LNCAP (cell line): Measurements from ENCODE around the gene ZFR.

Source experiments
- TF ChIP-seq, protein P1 (sequence below): fragments of 450-650 bp; IDR thresholded peaks from 2 replicates; pipeline ENCODE4 v1.5.1; 2017; ENCODE audit warnings: mild to moderate bottlenecking

The ZFR gene

DNA sequence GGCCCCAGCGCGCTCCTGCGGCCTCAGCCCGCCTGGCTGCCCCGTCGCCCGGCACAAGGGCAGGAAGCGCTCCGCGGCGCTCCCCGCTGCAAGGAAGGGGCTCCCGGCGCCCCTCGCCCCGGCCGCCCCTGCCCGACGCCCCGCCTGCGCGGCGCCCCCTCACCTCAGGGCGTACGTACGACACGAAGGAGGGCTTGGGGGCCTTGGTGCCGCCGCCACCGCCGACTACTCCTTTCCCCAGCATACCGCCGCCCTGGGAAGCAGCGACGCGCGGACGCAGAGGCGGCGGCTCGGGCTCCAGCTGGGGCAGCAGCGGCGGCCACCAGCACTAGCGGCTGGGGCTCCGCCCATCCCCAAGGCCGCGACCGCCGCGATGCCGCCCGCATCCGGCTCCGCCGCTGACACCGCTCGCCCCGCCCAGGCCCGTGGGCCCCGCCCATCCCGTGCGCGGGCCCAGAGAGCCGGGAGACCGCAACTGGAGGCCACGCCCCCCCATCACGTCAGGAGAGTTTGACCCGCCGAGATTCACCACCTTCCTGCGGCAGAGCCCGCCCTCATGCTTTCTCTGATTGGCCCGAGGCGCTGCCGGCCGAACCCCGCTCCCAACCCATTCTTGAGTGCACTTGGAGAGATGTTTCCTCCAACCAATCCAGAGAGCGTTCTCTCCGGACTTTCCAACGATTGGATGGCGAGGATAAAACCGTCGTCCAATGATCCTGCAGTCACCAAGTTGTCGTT, 131.8 kb downstream of the ZFR start, which contains the start of gene MTMR12:
Gene MTMR12, minus strand, starts transcription at position 345 of the 738 bp plus-strand sequence. Its CDS starts 101 bp downstream, at position 244.
- TF ChIP-seq, protein P1, sequence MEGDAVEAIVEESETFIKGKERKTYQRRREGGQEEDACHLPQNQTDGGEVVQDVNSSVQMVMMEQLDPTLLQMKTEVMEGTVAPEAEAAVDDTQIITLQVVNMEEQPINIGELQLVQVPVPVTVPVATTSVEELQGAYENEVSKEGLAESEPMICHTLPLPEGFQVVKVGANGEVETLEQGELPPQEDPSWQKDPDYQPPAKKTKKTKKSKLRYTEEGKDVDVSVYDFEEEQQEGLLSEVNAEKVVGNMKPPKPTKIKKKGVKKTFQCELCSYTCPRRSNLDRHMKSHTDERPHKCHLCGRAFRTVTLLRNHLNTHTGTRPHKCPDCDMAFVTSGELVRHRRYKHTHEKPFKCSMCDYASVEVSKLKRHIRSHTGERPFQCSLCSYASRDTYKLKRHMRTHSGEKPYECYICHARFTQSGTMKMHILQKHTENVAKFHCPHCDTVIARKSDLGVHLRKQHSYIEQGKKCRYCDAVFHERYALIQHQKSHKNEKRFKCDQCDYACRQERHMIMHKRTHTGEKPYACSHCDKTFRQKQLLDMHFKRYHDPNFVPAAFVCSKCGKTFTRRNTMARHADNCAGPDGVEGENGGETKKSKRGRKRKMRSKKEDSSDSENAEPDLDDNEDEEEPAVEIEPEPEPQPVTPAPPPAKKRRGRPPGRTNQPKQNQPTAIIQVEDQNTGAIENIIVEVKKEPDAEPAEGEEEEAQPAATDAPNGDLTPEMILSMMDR, result no peak

DNA sequence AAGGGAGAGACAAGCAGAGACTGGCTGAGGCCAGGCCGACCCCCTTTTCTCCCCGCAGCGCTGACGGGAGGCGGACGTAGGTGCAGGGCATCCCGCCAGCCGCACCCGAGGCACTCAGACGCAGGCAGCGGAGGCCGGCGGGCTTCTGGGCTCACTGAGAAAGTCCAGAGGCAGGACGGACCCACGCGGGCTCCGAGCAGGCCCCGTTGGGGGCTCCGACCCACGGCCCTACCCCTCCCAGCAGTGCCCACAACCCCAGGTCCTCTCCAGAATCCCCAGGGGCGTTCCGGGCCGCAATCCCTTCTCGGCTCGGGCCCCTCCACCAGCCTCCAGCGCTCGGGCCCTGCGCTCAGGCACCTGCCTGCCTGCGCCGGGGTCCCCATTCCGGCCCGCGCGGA, 132.3 kb downstream of the ZFR start:
- TF ChIP-seq, protein P1, result no peak

DNA sequence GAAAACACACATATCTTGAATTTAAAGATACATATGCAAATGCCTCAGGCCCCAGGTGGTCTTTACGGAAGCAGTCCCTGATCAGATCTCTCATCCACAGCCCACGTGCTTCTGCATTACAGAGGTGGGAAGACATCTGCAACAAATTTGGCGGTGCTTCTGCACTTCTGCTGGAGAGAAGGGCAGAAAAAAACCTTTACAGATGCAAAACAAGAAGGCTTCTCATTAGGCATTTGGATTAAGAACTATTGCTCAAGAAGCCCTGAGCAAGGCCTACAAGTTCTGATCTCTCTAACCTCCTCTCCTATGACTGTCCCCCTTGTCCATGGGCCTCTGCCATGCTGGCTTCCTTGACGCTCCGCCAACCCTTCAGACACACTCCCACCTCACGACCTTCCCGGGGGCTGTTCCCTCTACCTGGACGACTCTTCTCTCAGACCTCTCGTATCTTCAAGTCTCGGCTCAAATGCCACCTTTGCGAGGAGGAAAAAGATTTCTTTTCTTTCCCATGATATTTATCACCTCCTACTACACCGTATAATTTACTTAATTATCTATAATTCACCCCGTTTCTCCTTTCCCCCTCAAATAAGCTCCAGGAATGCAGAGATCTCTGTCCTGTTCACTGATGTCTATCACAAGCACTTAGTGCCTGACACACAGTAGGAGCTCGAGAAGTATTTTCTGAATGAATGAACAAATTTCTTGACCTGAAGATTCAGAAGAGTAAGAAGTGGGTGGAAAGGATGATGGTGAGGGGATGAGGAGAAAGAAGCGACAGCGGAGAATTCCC, 132.9 kb downstream of the ZFR start:
- TF ChIP-seq, protein P1, result no peak

DNA sequence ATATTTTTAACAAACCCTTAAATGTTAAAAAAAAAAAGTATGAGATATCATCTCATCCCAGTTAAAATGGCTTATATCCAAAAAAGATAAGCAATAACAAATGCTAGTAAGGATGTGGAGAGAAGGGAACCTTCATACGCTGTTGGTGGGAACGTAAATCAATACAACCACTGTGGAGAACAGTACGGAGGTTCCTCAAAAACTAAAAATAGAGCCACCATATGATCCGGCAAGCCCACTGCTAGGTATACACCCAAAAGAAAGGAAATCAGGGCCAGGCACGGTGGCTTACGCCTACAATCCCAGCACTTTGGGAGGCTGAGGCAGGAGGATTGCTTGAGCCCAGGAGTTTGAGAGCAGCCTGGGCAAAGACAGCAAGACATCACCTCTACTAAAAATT, 134.8 kb downstream of the ZFR start:
- TF ChIP-seq, protein P1, result no peak

DNA sequence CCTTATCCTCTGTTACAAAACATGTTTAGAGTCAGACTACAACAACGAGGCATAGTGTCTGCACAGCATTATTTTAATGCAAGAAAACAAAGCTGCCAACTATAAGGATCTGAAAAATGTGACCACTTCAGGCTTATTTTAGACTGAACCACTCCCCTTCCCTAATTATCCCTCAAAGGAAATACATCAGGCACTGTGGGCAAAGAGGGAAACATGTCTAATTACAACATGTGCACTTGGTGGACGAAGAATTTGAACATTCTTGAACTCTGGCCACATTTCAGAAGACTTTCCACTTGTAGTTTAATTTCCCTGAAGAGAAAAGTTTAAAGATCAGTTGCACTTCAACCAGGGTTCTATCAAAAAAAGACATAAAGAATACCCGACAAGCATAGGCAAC, 135.6 kb downstream of the ZFR start:
- TF ChIP-seq, protein P1, result no peak

DNA sequence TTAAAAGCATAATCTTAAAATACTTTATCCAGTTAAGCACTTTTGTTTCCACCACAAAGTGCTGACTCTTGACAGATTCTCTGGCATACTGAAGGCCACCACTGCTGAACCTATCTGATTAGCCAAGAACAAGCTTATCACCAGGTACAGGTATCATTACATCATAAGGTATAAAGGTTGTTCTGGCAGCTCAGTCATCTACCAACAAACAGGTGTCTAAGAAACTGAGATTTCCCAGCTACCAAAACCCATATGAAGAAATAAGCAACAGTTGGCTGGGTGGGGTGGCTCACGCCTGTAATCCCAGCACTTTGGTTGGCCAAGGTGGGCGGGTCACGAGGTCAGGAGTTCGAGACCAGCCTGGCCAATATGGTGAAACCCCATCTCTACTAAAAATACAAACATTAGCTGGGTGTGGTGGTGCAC, 136.8 kb downstream of the ZFR start:
- TF ChIP-seq, protein P1, result no peak

DNA sequence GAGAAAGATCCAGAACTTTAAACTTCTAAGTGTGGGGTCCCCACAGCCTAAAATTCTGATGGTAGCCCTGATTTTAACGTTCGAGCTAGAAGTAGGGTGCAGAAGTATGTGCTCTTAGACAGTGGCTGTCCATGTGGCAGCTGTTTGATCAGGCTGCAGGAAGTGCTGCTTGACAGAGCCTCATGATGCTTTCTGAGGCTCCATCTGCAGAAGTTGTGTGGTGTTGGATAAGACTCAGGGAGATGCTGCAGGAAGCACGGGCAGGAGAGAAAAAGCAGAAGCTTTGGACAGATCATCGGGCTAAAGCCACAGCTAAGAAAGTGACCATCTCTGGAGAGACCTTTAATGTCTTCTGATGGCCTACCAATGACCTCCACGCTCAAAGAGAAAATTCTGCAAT, 139.9 kb downstream of the ZFR start:
- TF ChIP-seq, protein P1, result no peak
